Neural cell (in vitro differentiated cells): ENCODE measurements around the gene SEMA3F.

Experiments used
- CTCF ChIP-seq: fragments of 450-650 bp; IDR thresholded peaks from 2 replicates; pipeline ENCODE4 v1.5.1; 2014; ENCODE audit warnings: antibody characterized with exemption, mild to moderate bottlenecking, moderate library complexity; ENCODE audit not compliant: poor library complexity, severe bottlenecking
- EP300 ChIP-seq: fragments of 450-650 bp; conservative IDR thresholded peaks from 2 replicates; pipeline ENCODE4 v1.6.1; 2014; ENCODE audit warnings: antibody characterized with exemption, mild to moderate bottlenecking, moderate library complexity; ENCODE audit not compliant: poor library complexity, severe bottlenecking
- EZH2 ChIP-seq: fragments of 200-600, 300-800 bp; shearing (Covaris generic), sonication (generic); IDR thresholded peaks from 2 replicates; pipeline ENCODE4 v1.6.1; 2014; ENCODE audit warnings: antibody characterized with exemption, low read length, borderline replicate concordance, mild to moderate bottlenecking; ENCODE audit not compliant: insufficient read depth, poor library complexity, severe bottlenecking
- POLR2AphosphoS5 ChIP-seq: IDR thresholded peaks from 2 replicates; pipeline ENCODE4 v1.6.1; 2012
- RAD21 ChIP-seq: fragments of 450-650 bp; conservative IDR thresholded peaks from 2 replicates; pipeline ENCODE4 v1.6.1; 2014; ENCODE audit warnings: antibody characterized with exemption, mild to moderate bottlenecking, moderate library complexity
- REST ChIP-seq: IDR thresholded peaks from 2 replicates; pipeline ENCODE4 v1.6.1; 2012; ENCODE audit warnings: borderline replicate concordance
- TAF1 ChIP-seq: IDR thresholded peaks from 2 replicates; pipeline ENCODE4 v1.6.1; 2012; ENCODE audit warnings: low read depth

GRCh38 chr3:50181985-50182384 is 26.9 kb downstream of the SEMA3F start:
- TF ChIP-seq CTCF (no peak), TAF1 (no peak), REST (no peak), EZH2 (no peak), RAD21 (no peak), POLR2AphosphoS5 (no peak), EP300 (no peak)
